Activated naive CD4-positive, alpha-beta T cell treated with anti-CD3 and anti-CD28 coated beads, Interleukin-2, amount 50 U/mL, for 24 hours (primary cell): ENCODE data around the gene TMEM63B.

Experiments
- H3K27ac Mint-ChIP-seq: one replicate; pipeline ENCODE4 v1.8.0; 2021; ENCODE audit warnings: mild to moderate bottlenecking, mixed read lengths
- H3K27me3 Mint-ChIP-seq: one replicate; pipeline ENCODE4 v1.8.0; 2021; ENCODE audit warnings: mixed read lengths
- H3K36me3 Mint-ChIP-seq: one replicate; pipeline ENCODE4 v1.8.0; 2021; ENCODE audit warnings: mixed read lengths
- H3K4me1 Mint-ChIP-seq: one replicate; pipeline ENCODE4 v1.8.0; 2021; ENCODE audit warnings: mixed read lengths
- H3K4me3 Mint-ChIP-seq: one replicate; pipeline ENCODE4 v1.8.0; 2021; ENCODE audit warnings: mild to moderate bottlenecking, mixed read lengths
- H3K9me3 Mint-ChIP-seq: one replicate; pipeline ENCODE4 v1.8.0; 2021; ENCODE audit warnings: mixed read lengths

TMEM63B gene

DNA sequence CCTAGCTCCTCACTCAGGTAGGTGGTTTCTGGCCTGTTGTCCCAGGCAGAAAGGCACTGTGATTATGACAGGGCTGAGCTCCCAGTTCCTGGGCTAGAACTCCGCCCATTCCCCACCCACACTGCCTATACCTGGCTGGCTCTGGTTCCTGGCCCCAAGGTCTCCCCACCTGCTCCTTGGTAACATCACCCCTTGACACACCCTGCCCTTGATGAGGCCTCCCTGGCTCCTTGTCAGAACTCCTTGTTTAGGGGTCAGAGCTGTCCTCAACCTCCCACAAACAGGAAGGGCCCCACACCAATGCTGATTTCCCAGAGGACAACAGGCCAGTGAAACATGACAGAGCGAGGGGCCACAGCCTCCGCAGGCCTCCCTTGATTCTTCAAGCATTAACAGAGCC, 73.8 kb downstream of the TMEM63B start:
- H3K4me3 Mint-ChIP-seq = no peak overlapping the region
- no peaks in the 10 kb centered on the region for H3K27me3 Mint-ChIP-seq
- H3K27ac Mint-ChIP-seq = no peak overlapping the region
- H3K36me3 Mint-ChIP-seq = no peaks in the 10 kb centered on the region
- no peaks in the 10 kb centered on the region for H3K9me3 Mint-ChIP-seq
- no peaks in the 10 kb centered on the region for H3K4me1 Mint-ChIP-seq

DNA sequence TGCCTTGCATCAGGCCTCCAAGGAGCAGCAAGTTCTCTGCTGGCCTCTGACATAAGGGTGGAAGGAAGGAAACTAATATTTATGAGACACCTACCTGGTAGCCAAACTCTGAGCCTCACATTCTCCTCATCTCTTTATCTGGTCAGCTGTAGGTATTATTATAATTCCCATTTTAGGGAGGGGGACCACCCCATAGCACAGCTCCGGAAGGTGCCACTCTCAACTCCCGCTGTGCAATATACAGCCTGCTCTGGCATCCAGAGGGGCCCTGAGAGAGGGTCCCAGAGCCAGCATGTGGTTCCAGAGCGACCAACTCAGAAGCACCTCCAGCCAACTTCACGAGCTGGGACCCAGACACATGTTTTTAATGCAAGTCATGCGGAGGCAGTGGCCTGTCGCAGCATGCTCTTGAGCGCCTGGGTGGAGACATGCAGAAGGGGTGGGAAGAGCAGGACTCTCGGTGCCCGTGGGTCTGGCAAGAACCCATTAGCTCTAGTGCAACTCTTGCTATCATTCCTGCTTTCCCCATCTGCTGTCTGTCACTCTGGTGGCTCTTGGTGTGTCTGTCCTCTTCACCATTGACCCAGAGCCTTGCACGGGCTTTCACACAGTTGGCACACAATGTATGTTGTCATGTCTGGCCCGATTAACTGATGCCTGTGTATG, 74.4 kb downstream of the TMEM63B start:
- H3K9me3 Mint-ChIP-seq = no peaks in the 10 kb centered on the region
- H3K27me3 Mint-ChIP-seq = no peaks in the 10 kb centered on the region
- no peak overlapping the region for H3K4me3 Mint-ChIP-seq
- no peak overlapping the region for H3K27ac Mint-ChIP-seq
- H3K36me3 Mint-ChIP-seq = no peaks in the 10 kb centered on the region
- H3K4me1 Mint-ChIP-seq = no peaks in the 10 kb centered on the region

DNA sequence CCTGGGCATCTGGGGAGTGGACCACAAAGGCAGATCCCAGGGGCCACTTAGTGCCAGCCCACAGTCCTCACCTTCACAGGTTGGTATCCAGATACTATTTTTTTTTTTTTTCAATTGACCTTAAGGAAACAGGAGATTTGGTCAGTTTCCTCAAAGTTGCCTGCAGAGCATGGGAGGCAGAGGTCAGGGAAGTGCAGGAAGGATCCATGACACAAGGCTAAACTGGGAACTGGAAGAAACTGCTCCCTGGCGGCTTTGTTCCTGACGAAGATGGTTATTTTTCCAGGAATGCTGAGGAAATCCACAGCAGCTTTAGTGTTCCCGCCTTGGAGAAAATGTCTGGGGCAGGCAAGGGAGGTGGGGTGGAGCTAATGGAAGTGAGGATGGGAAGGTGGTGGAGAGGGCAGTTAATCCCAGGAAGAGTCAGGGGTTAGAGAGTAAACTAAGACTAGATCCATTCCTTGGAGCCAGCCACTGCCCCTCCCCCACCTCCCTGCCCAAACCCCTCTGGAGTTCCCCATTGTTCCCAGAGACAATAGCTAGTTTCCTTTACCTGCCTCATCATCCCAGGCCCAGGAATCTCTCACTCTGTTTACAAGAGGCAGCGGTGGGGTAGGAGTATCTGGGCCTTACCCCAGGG, 75.1 kb downstream of the TMEM63B start:
- Mint-ChIP-seq H3K4me3 (no peak overlapping the region), H3K36me3 (no peaks in the 10 kb centered on the region), H3K27me3 (no peaks in the 10 kb centered on the region), H3K9me3 (no peaks in the 10 kb centered on the region), H3K4me1 (no peaks in the 10 kb centered on the region), H3K27ac (no peak overlapping the region)

DNA sequence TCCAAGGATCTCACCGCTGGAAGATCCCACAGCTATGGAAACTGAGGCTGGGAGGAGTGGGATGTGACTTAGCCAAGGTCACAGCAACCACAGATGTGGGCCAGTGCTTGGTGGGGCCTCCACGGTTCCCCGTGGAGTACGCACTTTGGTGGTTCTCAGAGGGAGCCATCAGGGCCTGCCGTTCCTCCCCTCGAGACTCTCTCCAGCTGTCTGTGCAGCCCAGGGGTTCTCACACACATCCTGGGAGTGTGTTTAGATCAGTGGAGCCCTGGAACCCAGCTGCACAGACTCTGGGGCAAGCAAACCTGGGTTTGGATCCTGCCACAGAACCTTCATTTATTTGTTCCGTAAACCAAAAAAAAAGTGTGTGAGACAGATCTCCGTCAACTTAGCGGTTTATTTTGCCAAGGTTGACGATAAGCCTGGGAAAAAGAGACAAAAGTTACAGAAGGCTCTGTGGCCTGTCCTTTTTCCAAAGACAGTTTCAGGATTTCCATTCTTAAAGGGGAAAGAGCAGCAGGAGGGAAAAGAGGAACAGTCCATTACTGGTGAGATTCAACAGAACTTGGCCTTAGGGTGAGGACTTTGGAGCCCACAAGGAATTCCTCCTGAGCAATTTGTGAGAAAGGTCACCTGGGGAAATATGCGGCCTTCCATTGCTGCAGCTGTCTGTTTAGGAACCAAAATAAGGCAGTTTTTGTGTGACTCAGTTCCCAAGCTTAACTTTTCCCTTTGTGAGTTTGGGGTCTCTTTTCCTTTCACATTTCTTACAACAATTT, 75.8 kb downstream of the TMEM63B start:
- H3K36me3 Mint-ChIP-seq = no peaks in the 10 kb centered on the region
- no peaks in the 10 kb centered on the region for H3K4me1 Mint-ChIP-seq
- H3K9me3 Mint-ChIP-seq = no peaks in the 10 kb centered on the region
- no peak overlapping the region for H3K27ac Mint-ChIP-seq
- H3K27me3 Mint-ChIP-seq = no peaks in the 10 kb centered on the region
- H3K4me3 Mint-ChIP-seq = no peak overlapping the region

DNA sequence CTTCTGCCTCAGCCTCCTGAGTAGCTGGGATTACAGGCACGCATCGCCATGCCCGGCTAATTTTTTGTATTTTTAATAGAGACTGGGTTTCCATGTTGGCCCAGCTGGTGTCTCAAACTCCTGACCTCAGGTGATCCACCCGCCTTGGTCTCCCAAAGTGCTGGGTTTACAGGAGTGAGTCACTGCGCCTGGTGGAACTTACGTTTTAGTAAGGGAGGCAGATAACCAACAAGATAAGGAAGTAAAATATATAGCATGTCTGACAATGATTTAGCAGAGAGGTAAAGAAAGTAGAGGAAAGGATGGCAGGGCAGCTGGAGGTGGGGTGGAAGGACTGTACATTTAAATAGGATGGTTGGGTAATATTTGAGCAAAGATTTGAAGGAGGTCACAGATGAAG, 76.6 kb downstream of the TMEM63B start:
- no peaks in the 10 kb centered on the region for H3K36me3 Mint-ChIP-seq
- H3K9me3 Mint-ChIP-seq = no peaks in the 10 kb centered on the region
- no peaks in the 10 kb centered on the region for H3K4me1 Mint-ChIP-seq
- H3K27me3 Mint-ChIP-seq = no peaks in the 10 kb centered on the region
- no peak overlapping the region for H3K27ac Mint-ChIP-seq
- no peak overlapping the region for H3K4me3 Mint-ChIP-seq
